Endothelial cell (in vitro differentiated cells): ENCODE results near the gene XAGE1A. TPM values are rescaled to one million over a fixed set of nuclear protein-coding genes. Genes with fewer than 3 reads are reported as not detected.

Source experiments
- total RNA-seq: library from RNA; stranded (reverse); fragmentation: NEBNext Ultra II Directional; extraction: Animal tissue kit (Norgen Biotek cat#: 25700); gene quantifications from one replicate; pipeline ENCODE4 v1.2.1, GENCODE V29; 2021; ENCODE audit not compliant: unreplicated experiment

XAGE1A gene
- total RNA-seq, 1 donor from 2014 or later: not detected

Other genes with a start within 250 kb of the XAGE1A start
- not detected for gene XAGE2, start 126.8 kb upstream of the XAGE1A start, total RNA-seq
- gene XAGE1B, start 21.3 kb downstream of the XAGE1A start, total RNA-seq: not detected
- gene SSX7, start 159.1 kb downstream of the XAGE1A start, total RNA-seq: not detected
- gene SSX2, start 211.4 kb downstream of the XAGE1A start, total RNA-seq: not detected